ENCODE results near the gene IL1F10. TPM values are rescaled to one million over a fixed set of nuclear protein-coding genes. Genes with fewer than 3 reads are reported as not detected.
"Not testable (repeated sequence)": the region's sequence is repeated elsewhere in the genome, so short reads cannot be mapped to it uniquely, and the experiment has no call there.

Gene IL1F10
- total and polyA plus RNA-seq, 9 donors, result not detected

DNA sequence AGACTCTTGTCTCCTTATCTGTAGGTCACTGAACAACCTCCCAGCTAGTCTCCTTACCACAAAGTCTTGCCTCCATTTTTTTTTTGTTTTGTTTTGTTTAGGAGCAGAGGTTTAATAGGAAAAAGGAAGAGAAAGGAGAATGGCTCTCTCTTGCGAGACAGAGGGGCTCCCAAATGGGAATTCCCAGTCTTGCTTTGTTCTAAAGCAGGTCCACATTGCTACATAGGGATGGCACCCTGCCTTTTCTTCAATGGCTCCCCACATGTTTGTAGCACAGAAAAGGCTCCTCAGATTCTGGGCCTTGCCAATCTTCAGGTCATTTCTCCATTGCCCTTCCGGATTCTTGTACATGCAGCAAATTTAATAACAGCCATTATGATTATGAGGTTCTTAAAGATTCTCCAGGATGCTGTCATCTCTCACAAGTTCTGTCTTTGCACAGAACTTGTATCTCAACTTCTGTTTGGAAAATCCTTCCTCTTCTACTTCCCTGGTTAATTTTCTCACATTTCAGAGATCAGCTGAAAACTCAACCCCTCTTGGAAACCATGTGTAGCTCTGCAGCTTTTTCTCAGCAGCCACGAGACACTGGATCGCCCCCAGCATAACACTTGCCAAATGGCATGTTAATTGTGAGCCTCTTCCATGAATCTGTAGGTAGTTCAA lies 23.6 kb downstream of the IL1F10 start:
- Histone ChIP-seq H3K27ac (no peak overlapping the region), H3K4me3 (no peak overlapping the region), H3K36me3 (no peaks in the 10 kb centered on the region), H3K4me1 (ENCODE audit: insufficient read depth) (no peaks in the 10 kb centered on the region), H3K9me3 (no peaks in the 10 kb centered on the region), H3K27me3 (no peaks in the 10 kb centered on the region)
- no peak for TF ChIP-seq EP300 (IDR thresholded peaks at IDR 0.05)
- TF ChIP-seq, protein P1, sequence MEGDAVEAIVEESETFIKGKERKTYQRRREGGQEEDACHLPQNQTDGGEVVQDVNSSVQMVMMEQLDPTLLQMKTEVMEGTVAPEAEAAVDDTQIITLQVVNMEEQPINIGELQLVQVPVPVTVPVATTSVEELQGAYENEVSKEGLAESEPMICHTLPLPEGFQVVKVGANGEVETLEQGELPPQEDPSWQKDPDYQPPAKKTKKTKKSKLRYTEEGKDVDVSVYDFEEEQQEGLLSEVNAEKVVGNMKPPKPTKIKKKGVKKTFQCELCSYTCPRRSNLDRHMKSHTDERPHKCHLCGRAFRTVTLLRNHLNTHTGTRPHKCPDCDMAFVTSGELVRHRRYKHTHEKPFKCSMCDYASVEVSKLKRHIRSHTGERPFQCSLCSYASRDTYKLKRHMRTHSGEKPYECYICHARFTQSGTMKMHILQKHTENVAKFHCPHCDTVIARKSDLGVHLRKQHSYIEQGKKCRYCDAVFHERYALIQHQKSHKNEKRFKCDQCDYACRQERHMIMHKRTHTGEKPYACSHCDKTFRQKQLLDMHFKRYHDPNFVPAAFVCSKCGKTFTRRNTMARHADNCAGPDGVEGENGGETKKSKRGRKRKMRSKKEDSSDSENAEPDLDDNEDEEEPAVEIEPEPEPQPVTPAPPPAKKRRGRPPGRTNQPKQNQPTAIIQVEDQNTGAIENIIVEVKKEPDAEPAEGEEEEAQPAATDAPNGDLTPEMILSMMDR (IDR thresholded peaks at IDR 0.05), result no peak
- no peak for TF ChIP-seq POLR2A (IDR thresholded peaks at IDR 0.05)
- DNase-seq, result no peak
- 63 to 72% (median 69%) methylated on average over 4 of the region's 4 CpGs for WGBS, 3 donors
- intact Hi-C loops (cut with DNase I), result no loop called here

DNA sequence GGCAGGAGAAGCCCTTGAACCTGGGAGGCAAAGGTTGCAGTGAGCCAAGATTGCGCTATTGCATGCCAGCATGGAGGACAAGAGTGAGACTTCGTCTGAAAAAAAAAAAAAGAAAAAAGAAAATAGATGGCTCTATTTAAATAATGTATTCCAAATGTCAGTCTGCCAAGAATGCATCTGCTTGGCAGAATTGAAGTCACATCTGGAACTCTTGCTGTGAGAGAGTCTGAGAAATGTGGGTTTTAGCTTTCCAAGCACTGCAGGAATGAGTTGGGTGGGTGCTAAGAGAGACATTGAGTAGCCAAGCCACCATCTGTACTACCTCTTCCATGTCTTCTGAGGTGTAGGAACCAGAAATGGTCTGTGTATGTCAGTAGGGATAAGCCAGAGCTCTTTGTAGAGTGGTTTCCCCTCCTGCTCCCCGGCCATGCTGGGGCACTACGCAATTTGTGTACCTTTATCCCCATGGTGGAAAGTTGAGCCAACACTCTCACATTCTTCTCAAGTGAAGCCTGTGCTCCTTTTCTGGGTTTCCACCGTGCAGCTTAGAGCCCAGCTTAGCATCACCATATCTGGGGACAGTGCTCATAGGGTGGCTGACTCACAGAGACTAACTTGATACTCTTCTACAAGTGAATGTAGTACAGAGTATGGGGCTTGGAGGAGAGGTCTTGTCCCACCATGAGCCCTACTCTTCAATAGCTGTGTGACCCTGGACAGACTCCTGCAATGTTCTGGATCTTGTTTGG lies 25.3 kb downstream of the IL1F10 start:
- H3K27ac ChIP-seq, result no peak overlapping the region
- no peaks in the 10 kb centered on the region for H3K9me3 ChIP-seq
- no peaks in the 10 kb centered on the region for H3K4me1 ChIP-seq (ENCODE audit: insufficient read depth)
- intact Hi-C loops (cut with DNase I), result no loop called here
- no peak for DNase-seq
- TF ChIP-seq, protein P1 (IDR thresholded peaks at IDR 0.05), result no peak
- TF ChIP-seq EP300 (IDR thresholded peaks at IDR 0.05), result no peak
- TF ChIP-seq POLR2A (IDR thresholded peaks at IDR 0.05), result no peak
- H3K27me3 ChIP-seq, result no peaks in the 10 kb centered on the region
- H3K36me3 ChIP-seq, result no peaks in the 10 kb centered on the region
- 75 to 88% (median 83%) methylated on average over 5 of the region's 5 CpGs for WGBS, 3 donors
- H3K4me3 ChIP-seq, result no peak overlapping the region

DNA sequence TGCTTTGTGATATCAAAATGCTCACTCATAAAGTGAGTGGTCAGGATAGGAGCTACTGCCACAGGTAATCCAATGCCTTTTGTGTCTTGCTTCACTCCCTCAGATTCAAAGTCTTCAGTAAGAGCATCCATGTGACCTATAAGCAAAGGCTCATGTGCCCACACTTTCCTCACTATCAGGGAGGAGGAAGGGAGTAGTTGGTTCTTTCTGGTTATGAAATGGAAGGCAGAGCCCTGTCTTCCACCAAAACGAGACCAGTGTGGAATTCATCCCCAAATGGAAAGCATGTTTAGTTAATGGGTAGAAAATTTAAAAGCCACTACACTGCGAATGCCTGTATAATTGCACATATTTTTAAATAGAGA lies 25.8 kb downstream of the IL1F10 start:
- H3K9me3 ChIP-seq, result no peaks in the 10 kb centered on the region
- no peaks in the 10 kb centered on the region for H3K27me3 ChIP-seq
- intact Hi-C loops (cut with DNase I), result no loop called here
- no peak overlapping the region for H3K4me3 ChIP-seq
- H3K4me1 ChIP-seq (ENCODE audit: insufficient read depth), result no peaks in the 10 kb centered on the region
- no peak for DNase-seq
- H3K36me3 ChIP-seq, result no peaks in the 10 kb centered on the region
- TF ChIP-seq, protein P1 (IDR thresholded peaks at IDR 0.05), result no peak
- TF ChIP-seq EP300 (IDR thresholded peaks at IDR 0.05), result no peak
- TF ChIP-seq POLR2A (IDR thresholded peaks at IDR 0.05), result no peak
- H3K27ac ChIP-seq, result no peak overlapping the region
- 43 to 73% (median 54%) methylated on average over 2 of the region's 2 CpGs for WGBS, 3 donors

DNA sequence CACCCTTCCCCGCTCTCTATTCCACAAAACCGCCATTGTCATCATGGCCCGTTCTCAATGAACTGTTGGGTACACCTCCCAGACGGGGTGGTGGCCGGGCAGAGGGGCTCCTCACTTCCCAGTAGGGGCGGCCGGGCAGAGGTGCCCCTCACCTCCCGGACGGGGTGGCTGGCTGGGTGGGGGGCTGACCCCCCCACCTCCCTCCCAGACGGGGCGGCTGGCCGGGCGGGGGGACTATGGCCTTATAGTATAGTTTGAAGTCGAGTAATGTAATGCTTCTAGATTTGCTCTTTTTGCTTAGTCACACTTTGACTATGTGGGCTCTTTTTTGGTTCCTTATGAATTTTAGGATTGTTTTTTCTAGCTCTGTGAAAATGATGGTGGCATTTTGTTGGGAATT lies 28.5 kb downstream of the IL1F10 start:
- H3K4me1 ChIP-seq (ENCODE audit: insufficient read depth); H3K36me3 ChIP-seq; H3K4me3 ChIP-seq; H3K27me3 ChIP-seq; DNase-seq; H3K27ac ChIP-seq; intact Hi-C loops (cut with DNase I); H3K9me3 ChIP-seq: not testable (repeated sequence)
- 83 to 96% (median 93%) methylated on average over 12 to 14 of the region's 14 CpGs for WGBS, 3 donors

DNA sequence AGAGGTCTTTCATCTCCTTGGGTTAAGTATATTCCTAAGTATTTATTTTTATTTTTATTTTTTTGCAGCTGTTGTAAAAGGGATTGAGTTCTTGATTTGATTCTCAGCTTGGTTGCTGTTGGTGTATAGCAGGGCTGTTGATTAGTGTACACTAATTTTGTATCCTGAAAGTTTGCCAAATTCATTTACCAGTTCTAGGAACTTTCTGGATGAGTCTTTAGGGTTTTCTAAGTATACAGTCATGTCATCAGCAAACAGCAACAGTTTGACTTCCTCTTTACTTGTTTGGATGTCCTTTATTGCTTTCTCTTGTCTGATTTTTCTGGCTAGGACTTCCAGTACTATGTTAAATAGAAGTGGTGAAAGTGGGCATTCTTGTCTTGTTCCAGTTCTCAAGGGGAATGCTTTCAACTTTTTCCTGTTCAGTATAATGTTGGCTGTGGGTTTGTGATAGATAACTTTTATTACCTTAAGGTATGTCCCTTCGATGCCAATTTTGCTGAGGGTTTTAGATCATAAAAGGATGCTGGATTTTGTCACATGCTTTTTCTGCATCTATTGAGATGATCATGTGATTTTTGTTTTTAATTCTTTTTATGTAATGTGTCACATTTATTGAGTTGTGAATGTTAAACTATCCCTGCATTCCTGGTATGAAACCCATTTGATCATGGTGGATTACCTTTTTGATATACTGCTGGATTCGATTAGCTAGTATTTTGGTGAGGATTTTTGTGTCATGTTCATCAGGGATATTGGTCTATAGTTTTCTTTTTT lies 29.3 kb downstream of the IL1F10 start:
- intact Hi-C loops (cut with DNase I); H3K36me3 ChIP-seq: not testable (repeated sequence)

More for the DNA sequence above, 29.3 kb downstream of the IL1F10 start:
- not testable (repeated sequence) for H3K27ac ChIP-seq; H3K4me1 ChIP-seq (ENCODE audit: insufficient read depth); H3K9me3 ChIP-seq; H3K27me3 ChIP-seq; DNase-seq; H3K4me3 ChIP-seq
- WGBS, 3 donors, result 45 to 90% (median 80%) methylated on average over 2 of the region's 2 CpGs

Data from ovary (tissue), 9 donors.